C4-2B (cell line): ENCODE data around the gene RBMS3.

Experiments
- CTCF ChIP-seq: fragments of 450-650 bp; conservative IDR thresholded peaks from 2 replicates; pipeline ENCODE4 v1.5.1; 2017; ENCODE audit warnings: mild to moderate bottlenecking
- ZFX ChIP-seq: fragments of 450-650 bp; IDR thresholded peaks from 2 replicates; pipeline ENCODE4 v1.6.1; 2017

GRCh38 chr3:29319262-29319661 lies 38.4 kb downstream of the RBMS3 start:
- TF ChIP-seq CTCF = no peak
- no peak for TF ChIP-seq ZFX
